HG02610 (cell line): Measurements from ENCODE around the gene SLC43A3.

ENCODE experiments used
- ATAC-seq: cut with Tn5 transposase; IDR thresholded peaks from one replicate; pipeline ENCODE4 v1.9.1; 2021; ENCODE audit warnings: mild to moderate bottlenecking, moderate library complexity; ENCODE audit not compliant: unreplicated experiment

SLC43A3 gene

GRCh38 chr11:57360991-57361390, 65.9 kb downstream of the SLC43A3 start:
- no peak for ATAC-seq

GRCh38 chr11:57359896-57360690, 66.8 kb downstream of the SLC43A3 start:
- no peak for ATAC-seq

GRCh38 chr11:57359396-57359795, 67.5 kb downstream of the SLC43A3 start:
- no peak for ATAC-seq

GRCh38 chr11:57358991-57359390, 67.9 kb downstream of the SLC43A3 start:
- no peak for ATAC-seq

- ATAC-seq, result no peak
Observed at GRCh38 chr11:57358543-57358961, 68.4 kb downstream of the SLC43A3 start.

GRCh38 chr11:57357856-57358255, 69.1 kb downstream of the SLC43A3 start:
- no peak for ATAC-seq

GRCh38 chr11:57357310-57357709, 69.6 kb downstream of the SLC43A3 start:
- no peak for ATAC-seq
